K562 (cell line): ENCODE results near the gene RPL29. TPM values are rescaled to one million over a fixed set of nuclear protein-coding genes. Genes with fewer than 3 reads are reported as not detected.

ENCODE experiments used
- ATAC-seq: fragments of 200-7000 bp; cut with Tn5 transposase; 3 replicates; pipeline ENCODE4 v1.9.1; 2020; ENCODE audit warnings: moderate library complexity
- BruUV-seq: library from RNA; stranded (reverse); fragments of 400-500 nt; replicated peaks from 2 replicates; lab custom pipeline; 2021; lab: Mats Ljungman, UMichigan
- CTCF ChIA-PET: fragments of 300-600 bp; formaldehyde crosslinking; extraction: SDS; loops from one replicate; lab custom pipeline; 2021; ENCODE audit warnings: low intra/inter-chr PET ratio; lab: Yijun Ruan, JAX
- POLR2A ChIA-PET: fragments of 300-600, 350-650 bp; sonication (Branson Sonifier 250); formaldehyde crosslinking; extraction: SDS; loops from one replicate; lab custom pipeline; 2021; ENCODE audit warnings: antibody characterized with exemption, inconsistent platforms; lab: Yijun Ruan, JAX
- DNase-seq, 4 experiments: peaks; one replicate each; pipeline versions ENCODE4 v3.0.0 to v3.0.0-alpha.2; 2011 to 2018; ENCODE audit warnings: low spot score in 3 of 4, mixed read lengths in 3 of 4; ENCODE audit errors: extremely low read depth in 1 of 4
- FAIRE-seq: peaks from 2 replicates; lab custom pipeline; 2011; peaks lifted over from hg19 to GRCh38; lab: Jason Lieb, UNC
- H2AFZ ChIP-seq: 2 replicates; pipeline ENCODE4 v1.6.0; 2011; ENCODE audit warnings: low read depth, low read length, control low read depth, inconsistent platforms
- H3K27ac ChIP-seq: fragments of 200-600 bp; 3 replicates; pipeline ENCODE4 v1.8.0; 2011; ENCODE audit warnings: low read depth, mild to moderate bottlenecking, control low read depth, inconsistent platforms, low read length, moderate library complexity, mixed read lengths; ENCODE audit errors: extremely low read depth
- H3K27me3 ChIP-seq, 2 experiments: fragments of 300-600 bp in 1 of 2; 2 replicates in 1 of 2; 3 replicates in 1 of 2; pipeline versions ENCODE4 v1.6.0 to v1.8.0; 2011; ENCODE audit warnings: inconsistent platforms in 2 of 2, low read length in 2 of 2, mild to moderate bottlenecking in 1 of 2, mixed read lengths in 1 of 2, moderate library complexity in 1 of 2; ENCODE audit not compliant: control insufficient read depth in 2 of 2, insufficient read depth in 2 of 2
- H3K36me3 ChIP-seq: fragments of 300-600 bp; 3 replicates; pipeline ENCODE4 v1.8.0; 2011; ENCODE audit warnings: mild to moderate bottlenecking, low read length, inconsistent platforms; ENCODE audit not compliant: control insufficient read depth, insufficient read depth
- H3K4me1 ChIP-seq, 2 experiments: fragments of 200-600 bp in 1 of 2; replicated peaks in 1 of 2; 2 replicates in 1 of 2; 3 replicates in 1 of 2; pipeline versions ENCODE4 v1.5.1 to v1.8.0; 2011; ENCODE audit warnings: inconsistent platforms in 2 of 2, low read length in 2 of 2, mild to moderate bottlenecking in 1 of 2, mixed read lengths in 1 of 2, moderate library complexity in 1 of 2; ENCODE audit not compliant: control insufficient read depth in 2 of 2, insufficient read depth in 2 of 2
- H3K4me2 ChIP-seq: 2 replicates; pipeline ENCODE4 v1.6.1; 2011; ENCODE audit warnings: low read length, control low read depth, inconsistent platforms, mixed read lengths; ENCODE audit not compliant: insufficient read depth
- H3K4me3 ChIP-seq: fragments of 200-600 bp; sonication (generic), shearing (Covaris generic); 2 replicates; pipeline ENCODE4 v1.5.1; 2016; ENCODE audit warnings: control low read depth, inconsistent platforms
- H3K79me2 ChIP-seq: fragments of 200-600 bp; 3 replicates; pipeline ENCODE4 v1.8.0; 2011; ENCODE audit warnings: low read length, inconsistent platforms; ENCODE audit not compliant: control insufficient read depth, insufficient read depth
- H3K9ac ChIP-seq, 2 experiments: 2 replicates each; pipeline versions ENCODE4 v1.6.0 to v1.6.1; 2011; ENCODE audit warnings: low read depth in 2 of 2, low read length in 2 of 2, control low read depth in 1 of 2, inconsistent platforms in 1 of 2, mild to moderate bottlenecking in 1 of 2, mixed read lengths in 1 of 2; ENCODE audit not compliant: insufficient read depth in 1 of 2
- H3K9me1 ChIP-seq: one replicate; pipeline ENCODE4 v1.6.0; 2011; ENCODE audit warnings: inconsistent platforms, mild to moderate bottlenecking, low read length, moderate library complexity; ENCODE audit not compliant: control insufficient read depth, insufficient read depth
- H3K9me3 ChIP-seq: replicated peaks from 2 replicates; pipeline ENCODE4 v1.5.1; 2011; ENCODE audit warnings: low read depth, low read length, inconsistent platforms; ENCODE audit not compliant: control insufficient read depth, insufficient read depth
- H4K20me1 ChIP-seq: replicated peaks from 2 replicates; pipeline ENCODE4 v1.6.1; 2011; ENCODE audit warnings: low read length, inconsistent platforms, mixed read lengths; ENCODE audit not compliant: control insufficient read depth, insufficient read depth
- CBFA2T3 ChIP-seq: fragments of 450-650 bp; IDR thresholded peaks from 2 replicates; pipeline ENCODE4 v1.6.1; 2017
- MTA1 ChIP-seq: fragments of 450-650 bp; IDR thresholded peaks from 2 replicates; pipeline ENCODE4 v1.6.1; 2017; ENCODE audit warnings: borderline replicate concordance
- MTA3 ChIP-seq: fragments of 450-650 bp; formaldehyde crosslinking; IDR thresholded peaks from 2 replicates; pipeline ENCODE4 v1.6.1; 2017; ENCODE audit warnings: mild to moderate bottlenecking, borderline replicate concordance
- SMARCC2 ChIP-seq: fragments of 450-650 bp; IDR thresholded peaks from 2 replicates; pipeline ENCODE4 v1.6.1; 2017; ENCODE audit warnings: antibody characterized with exemption, moderate library complexity, mild to moderate bottlenecking, low read depth
- SMC3 ChIP-seq: conservative IDR thresholded peaks from 2 replicates; pipeline ENCODE4 v1.6.1; 2011; ENCODE audit warnings: low read depth, low read length, improper control_type of control experiment; ENCODE audit not compliant: insufficient read depth
- STAT5A ChIP-seq: IDR thresholded peaks from 2 replicates; pipeline ENCODE4 v1.6.1; 2012; ENCODE audit warnings: low read length, inconsistent platforms, borderline replicate concordance
- XRCC4 ChIP-seq: IDR thresholded peaks from one replicate; pipeline ENCODE4 v1.6.1; 2011; ENCODE audit not compliant: insufficient read depth, insufficient read length; ENCODE audit errors: extremely low read depth
- ZEB2 ChIP-seq: fragments of 450-650 bp; IDR thresholded peaks from 2 replicates; pipeline ENCODE4 v1.6.1; 2016
- WGBS: fragments of 100-300 bp; shearing (Covaris generic); methylation state at CpG from one replicate; pipeline ENCODE4 v1.1.6; 2016; ENCODE audit warnings: low coverage, mixed read lengths; ENCODE audit not compliant: insufficient coverage; ENCODE audit errors: missing lambda C conversion rate; 5-methylcytosine and 5-hydroxymethylcytosine counted together
- in situ Hi-C: fragments of 300-500 bp; cut with MboI; formaldehyde crosslinking; loops from 4 replicates; pipeline ENCODE4 v1.15.0; 2018; ENCODE audit warnings: inconsistent platforms, mixed read lengths
- intact Hi-C: fragments of 100-400 bp; cut with micrococcal nuclease; formaldehyde crosslinking; loops from 2 replicates; pipeline ENCODE4 v1.14.2; 2022
- polyA plus RNA-seq, 8 experiments: library from polyadenylated mRNA; depleted of rRNA in 4 of 8; stranded (reverse) in 5 of 8; unstranded in 3 of 8; fragments of >200 nt; fragmentation: Nextera tagmentation in 2 of 8; fragmentation: Illumina TruSeq in 1 of 8; extraction: Ambion mirVana in 2 of 8; extraction: Trizol in 1 of 8; gene quantifications; 2 replicates each; pipeline versions ENCODE4 v1.2.1 to v1.2.3, GENCODE V29; 2011 to 2014; ENCODE audit warnings: inconsistent platforms in 1 of 8, missing spikeins in 1 of 8
- total RNA-seq, 7 experiments: library from RNA; depleted of rRNA in 6 of 7; stranded (reverse); fragments of >200 nt in 6 of 7; fragmentation: Illumina TruSeq in 2 of 7; extraction: Trizol in 2 of 7; gene quantifications; 2 replicates each; pipeline versions ENCODE4 v1.2.1 to v1.2.3, GENCODE V29; 2011 to 2021; ENCODE audit warnings: low replicate concordance in 1 of 7
- TF ChIP-seq, protein P1 (sequence below): sonication (generic); formaldehyde crosslinking; IDR thresholded peaks from 2 replicates; pipeline ENCODE4 v1.8.1; 2023; ENCODE audit warnings: mild to moderate bottlenecking, missing genetic modification reagents
- TF ChIP-seq, protein P2 (sequence below), 3 experiments: fragments of 200-800 bp in 1 of 3; sonication (Bioruptor generic) in 1 of 3; sonication (generic) in 1 of 3; formaldehyde crosslinking in 1 of 3; IDR thresholded peaks; 2 replicates each; pipeline versions ENCODE4 v1.6.1 to v1.8.0; 2016 to 2022; ENCODE audit warnings: mild to moderate bottlenecking in 2 of 3, missing compliant biosample characterization in 2 of 3, missing genetic modification characterization in 2 of 3, missing genetic modification reagents in 1 of 3
- TF ChIP-seq, protein P3 (sequence below): fragments of 450-650 bp; formaldehyde crosslinking; IDR thresholded peaks from 2 replicates; pipeline ENCODE4 v1.4.0; 2020; ENCODE audit warnings: mild to moderate bottlenecking, moderate library complexity
- TF ChIP-seq, protein P4 (sequence below): fragments of 450-650 bp; IDR thresholded peaks from 2 replicates; pipeline ENCODE4 v1.6.1; 2016; ENCODE audit warnings: antibody characterized with exemption

RPL29 gene
- total and polyA plus RNA-seq, 9 of the 15 experiments (the other 6 are each of a cell fraction or from before 2014, with no cell fraction given), result 568 to 1,475 (median 1,104) TPM

DNA sequence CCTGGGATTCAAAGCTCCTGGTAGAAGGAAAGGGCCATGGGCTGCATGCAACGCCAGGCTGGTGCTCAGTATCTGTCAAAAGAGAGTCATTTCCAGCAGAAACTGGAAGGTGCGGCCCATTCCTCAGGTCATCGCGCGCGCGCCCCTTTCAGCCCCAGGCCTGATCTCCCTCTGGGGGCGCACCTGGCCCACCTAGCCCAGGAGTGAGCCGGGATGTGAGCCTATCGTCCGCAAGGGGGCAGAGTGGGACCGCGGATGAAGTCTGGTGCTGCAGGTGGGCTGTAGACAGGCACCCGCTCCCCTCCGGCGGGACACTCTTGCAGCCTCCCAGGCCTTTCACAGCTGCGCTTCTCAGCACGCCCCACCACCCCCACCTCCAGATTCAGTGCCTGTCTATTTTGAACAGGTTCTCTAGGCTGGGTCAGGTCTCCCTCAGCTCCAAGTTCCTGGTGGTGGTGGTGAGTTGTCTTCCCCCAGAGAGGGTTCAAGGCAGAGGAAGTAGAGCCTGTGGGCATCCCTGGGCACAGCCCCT is 5.8 kb upstream of the RPL29 start:
- 2% methylated on average over 8 of the region's 18 CpGs for WGBS
- no peaks in the 10 kb centered on the region for H3K36me3 ChIP-seq
- no peak overlapping the region for H2AFZ ChIP-seq
- ChIA-PET CTCF (interaction anchor here (0.6 to 5.3 kb wide), 5 partner anchors 53 to 338 kb away, joined by 3 to 36 read pairs (median 7); no protein-coding TSS in a partner anchor), POLR2A (interaction anchor here (0.8 to 1.0 kb wide), 2 partner anchors 53 to 81 kb away, joined by 3 read pairs; no protein-coding TSS in a partner anchor)
- in situ Hi-C loops (loop anchor here (5.0 to 25.0 kb wide), 2 partner anchors 126 to 386 kb away; no protein-coding TSS in a partner anchor), intact Hi-C loops (loop anchor here (1.0 to 5.0 kb wide), 6 partner anchors 51 to 446 kb away; partner anchors contain the start of genes GLYCTK and SEMA3G)
- H3K27ac ChIP-seq, result no peak overlapping the region
- H3K4me3 ChIP-seq, result no peak overlapping the region
- no TSS peak for BruUV-seq
- peaks cover 31 to 44% of the 10 kb centered on the region in 2 experiments for H3K4me1 ChIP-seq
- no peaks in the 10 kb centered on the region for H3K9me1 ChIP-seq
- H3K27me3 ChIP-seq, result no peaks in the 10 kb centered on the region
- no peak overlapping the region for H3K9ac ChIP-seq
- FAIRE-seq, result peak; percentile 80
- H3K79me2 ChIP-seq, result no peaks in the 10 kb centered on the region
- H3K4me2 ChIP-seq, result no peak overlapping the region; the same call in 1 of the 2 replicates
- peak; percentile 83 to 84 (median 83) for DNase-seq
- H3K9me3 ChIP-seq, result no peaks in the 10 kb centered on the region
- H4K20me1 ChIP-seq, result no peaks in the 10 kb centered on the region
- ATAC-seq, result peak; percentile 92
- TF ChIP-seq, protein P1, sequence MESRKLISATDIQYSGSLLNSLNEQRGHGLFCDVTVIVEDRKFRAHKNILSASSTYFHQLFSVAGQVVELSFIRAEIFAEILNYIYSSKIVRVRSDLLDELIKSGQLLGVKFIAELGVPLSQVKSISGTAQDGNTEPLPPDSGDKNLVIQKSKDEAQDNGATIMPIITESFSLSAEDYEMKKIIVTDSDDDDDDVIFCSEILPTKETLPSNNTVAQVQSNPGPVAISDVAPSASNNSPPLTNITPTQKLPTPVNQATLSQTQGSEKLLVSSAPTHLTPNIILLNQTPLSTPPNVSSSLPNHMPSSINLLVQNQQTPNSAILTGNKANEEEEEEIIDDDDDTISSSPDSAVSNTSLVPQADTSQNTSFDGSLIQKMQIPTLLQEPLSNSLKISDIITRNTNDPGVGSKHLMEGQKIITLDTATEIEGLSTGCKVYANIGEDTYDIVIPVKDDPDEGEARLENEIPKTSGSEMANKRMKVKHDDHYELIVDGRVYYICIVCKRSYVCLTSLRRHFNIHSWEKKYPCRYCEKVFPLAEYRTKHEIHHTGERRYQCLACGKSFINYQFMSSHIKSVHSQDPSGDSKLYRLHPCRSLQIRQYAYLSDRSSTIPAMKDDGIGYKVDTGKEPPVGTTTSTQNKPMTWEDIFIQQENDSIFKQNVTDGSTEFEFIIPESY (CRISPR knock-in tag), result peak; percentile 28; the same call in 1 of the 2 replicates
- TF ChIP-seq MTA1 (0 out of 2 replicates have a peak, but pooled peaks have one; percentile 23), XRCC4 (no peak), MTA3 (peak; percentile 30; the same call in 1 of the 2 replicates), SMC3 (peak; percentile 86), STAT5A (no peak), SMARCC2 (no peak), ZEB2 (peak; percentile 62; the same call in 1 of the 2 replicates), CBFA2T3 (no peak)
- TF ChIP-seq, protein P2, sequence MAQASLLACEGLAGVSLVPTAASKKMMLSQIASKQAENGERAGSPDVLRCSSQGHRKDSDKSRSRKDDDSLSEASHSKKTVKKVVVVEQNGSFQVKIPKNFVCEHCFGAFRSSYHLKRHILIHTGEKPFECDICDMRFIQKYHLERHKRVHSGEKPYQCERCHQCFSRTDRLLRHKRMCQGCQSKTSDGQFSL (CRISPR knock-in tag; IDR thresholded peaks at IDR 0.05), result no peak
- TF ChIP-seq, protein P2 (tag; IDR thresholded peaks at IDR 0.05), result no peak
- TF ChIP-seq, protein P3, sequence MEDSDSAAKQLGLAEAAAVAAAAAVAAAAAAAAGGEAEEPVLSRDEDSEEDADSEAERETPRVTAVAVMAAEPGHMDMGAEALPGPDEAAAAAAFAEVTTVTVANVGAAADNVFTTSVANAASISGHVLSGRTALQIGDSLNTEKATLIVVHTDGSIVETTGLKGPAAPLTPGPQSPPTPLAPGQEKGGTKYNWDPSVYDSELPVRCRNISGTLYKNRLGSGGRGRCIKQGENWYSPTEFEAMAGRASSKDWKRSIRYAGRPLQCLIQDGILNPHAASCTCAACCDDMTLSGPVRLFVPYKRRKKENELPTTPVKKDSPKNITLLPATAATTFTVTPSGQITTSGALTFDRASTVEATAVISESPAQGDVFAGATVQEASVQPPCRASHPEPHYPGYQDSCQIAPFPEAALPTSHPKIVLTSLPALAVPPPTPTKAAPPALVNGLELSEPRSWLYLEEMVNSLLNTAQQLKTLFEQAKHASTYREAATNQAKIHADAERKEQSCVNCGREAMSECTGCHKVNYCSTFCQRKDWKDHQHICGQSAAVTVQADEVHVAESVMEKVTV (CRISPR knock-in tag), result peak; percentile 58
- TF ChIP-seq, protein P4, sequence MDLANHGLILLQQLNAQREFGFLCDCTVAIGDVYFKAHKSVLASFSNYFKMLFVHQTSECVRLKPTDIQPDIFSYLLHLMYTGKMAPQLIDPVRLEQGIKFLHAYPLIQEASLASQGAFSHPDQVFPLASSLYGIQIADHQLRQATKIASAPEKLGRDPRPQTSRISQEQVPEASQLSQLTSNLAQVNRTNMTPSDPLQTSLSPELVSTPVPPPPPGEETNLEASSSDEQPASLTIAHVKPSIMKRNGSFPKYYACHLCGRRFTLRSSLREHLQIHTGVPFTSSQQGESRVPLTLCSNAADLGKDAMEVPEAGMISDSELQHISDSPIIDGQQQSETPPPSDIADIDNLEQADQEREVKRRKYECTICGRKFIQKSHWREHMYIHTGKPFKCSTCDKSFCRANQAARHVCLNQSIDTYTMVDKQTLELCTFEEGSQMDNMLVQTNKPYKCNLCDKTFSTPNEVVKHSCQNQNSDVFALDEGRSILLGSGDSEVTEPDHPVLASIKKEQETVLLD, result 0 out of 2 replicates have a peak, but pooled peaks have one; percentile 21
